ENCODE results near the gene COPS3. TPM values are rescaled to one million over a fixed set of nuclear protein-coding genes. Genes with fewer than 3 reads are reported as not detected.

The COPS3 gene
- total and polyA plus RNA-seq, 9 of the 15 experiments (the other 6 are each of a cell fraction or from before 2014, with no cell fraction given), result 92.4 to 295 (median 167) TPM

GRCh38 chr17:17206124-17206912 is 74.7 kb downstream of the COPS3 start, which contains the start of gene PLD6:
Gene PLD6 (minus strand): TSS chr17:17206333. CDS start chr17:17206286, 47 bp downstream.
- 8% methylated on average over 17 of the region's 78 CpGs for WGBS (ENCODE audit: insufficient coverage, low coverage, missing lambda C conversion rate)
- no peaks in the 10 kb centered on the region for H3K9me1 ChIP-seq (ENCODE audit: control insufficient read depth, insufficient read depth, low read length)
- BruUV-seq (replicated peaks), result no TSS peak
- no peaks in the 10 kb centered on the region for H3K27me3 ChIP-seq (ENCODE audit: control insufficient read depth in 2 of 2, insufficient read depth in 2 of 2, low read length in 2 of 2)
- no peaks in the 10 kb centered on the region for H4K20me1 ChIP-seq (replicated peaks; ENCODE audit: control insufficient read depth, insufficient read depth, low read length)
- DNase-seq (ENCODE audit: extremely low read depth in 1 of 4, low spot score in 3 of 4) (peak; percentile 86 to 88 (median 88)), ATAC-seq (peak; percentile 77), FAIRE-seq (peak; percentile 82)
- peak within 1 kb of the TSS; percentile 94 for H2AFZ ChIP-seq (ENCODE audit: low read depth, low read length)
- peaks cover 37% of the 10 kb centered on the region; the same call in 2 of the 3 replicates for H3K36me3 ChIP-seq (ENCODE audit: control insufficient read depth, insufficient read depth, low read length)
- H3K79me2 ChIP-seq (ENCODE audit: control insufficient read depth, insufficient read depth, low read length), result peaks cover 42% of the 10 kb centered on the region
- no peaks in the 10 kb centered on the region for H3K9me3 ChIP-seq (replicated peaks; ENCODE audit: control insufficient read depth, insufficient read depth, low read depth, low read length)
- in situ Hi-C loops (cut with MboI) (no loop called here), intact Hi-C loops (cut with micrococcal nuclease) (loop anchor here (2.0 kb wide), 1 partner anchor 74 kb away; the partner anchor contains the start of gene COPS3)
- ChIA-PET CTCF (ENCODE audit: low intra/inter-chr PET ratio) (no interaction called here), POLR2A (interaction anchor here (1.2 kb wide), 1 partner anchor 60 kb away, joined by 3 read pairs; no protein-coding TSS in a partner anchor)
- H3K9ac ChIP-seq (ENCODE audit: insufficient read depth in 1 of 2, low read depth in 2 of 2, low read length in 2 of 2), result peak within 1 kb of the TSS; percentile 88 to 97
- peak within 1 kb of the TSS; percentile 66 for H3K4me3 ChIP-seq
- H3K4me2 ChIP-seq (ENCODE audit: insufficient read depth, low read length), result peak within 1 kb of the TSS; percentile 84
- peak within 1 kb of the TSS; percentile 92 for H3K27ac ChIP-seq (ENCODE audit: extremely low read depth, low read depth, low read length)
- H3K4me1 ChIP-seq (replicated peaks in 1 of 2; ENCODE audit: control insufficient read depth in 2 of 2, insufficient read depth in 2 of 2, low read length in 2 of 2), result peaks cover 10 to 39% of the 10 kb centered on the region in 2 experiments; a peak in 4 of 5 replicates
- TF ChIP-seq ZNF445 (CRISPR knock-in tag; IDR thresholded peaks at IDR 0.05; ENCODE audit: low read depth), result no peak
- no peak for TF ChIP-seq PTTG1 (tag; IDR thresholded peaks at IDR 0.05; ENCODE audit: low read depth)
- no peak for TF ChIP-seq ASH1L (IDR thresholded peaks at IDR 0.05; ENCODE audit: borderline replicate concordance, low read depth, partially characterized antibody)
- TF ChIP-seq ZNF41 (CRISPR knock-in tag; conservative IDR thresholded peaks at IDR 0.05), result no peak
- TF ChIP-seq ZNF699 (CRISPR knock-in tag; IDR thresholded peaks at IDR 0.05; ENCODE audit: insufficient replicate concordance), result no peak
- TF ChIP-seq PYGO2 (tag; IDR thresholded peaks at IDR 0.05), result no peak
- TF ChIP-seq TCF7L2 (IDR thresholded peaks at IDR 0.05; ENCODE audit: low read depth, low read length), result no peak
- TF ChIP-seq ZNF592 (IDR thresholded peaks at IDR 0.05), result no peak
- no peak for TF ChIP-seq HMG20A (CRISPR knock-in tag; conservative IDR thresholded peaks at IDR 0.05)
- TF ChIP-seq KLF10 (CRISPR knock-in tag; IDR thresholded peaks at IDR 0.05), result no peak
- no peak for TF ChIP-seq ZNF184 (CRISPR knock-in tag; IDR thresholded peaks at IDR 0.05)
- TF ChIP-seq BHLHE40 (IDR thresholded peaks at IDR 0.05; ENCODE audit: low read length), result peak; percentile 99
- TF ChIP-seq, protein P1, sequence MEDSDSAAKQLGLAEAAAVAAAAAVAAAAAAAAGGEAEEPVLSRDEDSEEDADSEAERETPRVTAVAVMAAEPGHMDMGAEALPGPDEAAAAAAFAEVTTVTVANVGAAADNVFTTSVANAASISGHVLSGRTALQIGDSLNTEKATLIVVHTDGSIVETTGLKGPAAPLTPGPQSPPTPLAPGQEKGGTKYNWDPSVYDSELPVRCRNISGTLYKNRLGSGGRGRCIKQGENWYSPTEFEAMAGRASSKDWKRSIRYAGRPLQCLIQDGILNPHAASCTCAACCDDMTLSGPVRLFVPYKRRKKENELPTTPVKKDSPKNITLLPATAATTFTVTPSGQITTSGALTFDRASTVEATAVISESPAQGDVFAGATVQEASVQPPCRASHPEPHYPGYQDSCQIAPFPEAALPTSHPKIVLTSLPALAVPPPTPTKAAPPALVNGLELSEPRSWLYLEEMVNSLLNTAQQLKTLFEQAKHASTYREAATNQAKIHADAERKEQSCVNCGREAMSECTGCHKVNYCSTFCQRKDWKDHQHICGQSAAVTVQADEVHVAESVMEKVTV (CRISPR knock-in tag; IDR thresholded peaks at IDR 0.05), result no peak
- no peak for TF ChIP-seq ZFP30 (CRISPR knock-in tag; IDR thresholded peaks at IDR 0.05; ENCODE audit: borderline replicate concordance)

All from K562 (cell line).